Measurements from ENCODE around the gene AK5. TPM values are rescaled to one million over a fixed set of nuclear protein-coding genes. Genes with fewer than 3 reads are reported as not detected.

AK5 gene
- total and polyA plus RNA-seq, 11 donors = 0.14 to 0.91 (median 0.40) TPM; not detected in 2

DNA sequence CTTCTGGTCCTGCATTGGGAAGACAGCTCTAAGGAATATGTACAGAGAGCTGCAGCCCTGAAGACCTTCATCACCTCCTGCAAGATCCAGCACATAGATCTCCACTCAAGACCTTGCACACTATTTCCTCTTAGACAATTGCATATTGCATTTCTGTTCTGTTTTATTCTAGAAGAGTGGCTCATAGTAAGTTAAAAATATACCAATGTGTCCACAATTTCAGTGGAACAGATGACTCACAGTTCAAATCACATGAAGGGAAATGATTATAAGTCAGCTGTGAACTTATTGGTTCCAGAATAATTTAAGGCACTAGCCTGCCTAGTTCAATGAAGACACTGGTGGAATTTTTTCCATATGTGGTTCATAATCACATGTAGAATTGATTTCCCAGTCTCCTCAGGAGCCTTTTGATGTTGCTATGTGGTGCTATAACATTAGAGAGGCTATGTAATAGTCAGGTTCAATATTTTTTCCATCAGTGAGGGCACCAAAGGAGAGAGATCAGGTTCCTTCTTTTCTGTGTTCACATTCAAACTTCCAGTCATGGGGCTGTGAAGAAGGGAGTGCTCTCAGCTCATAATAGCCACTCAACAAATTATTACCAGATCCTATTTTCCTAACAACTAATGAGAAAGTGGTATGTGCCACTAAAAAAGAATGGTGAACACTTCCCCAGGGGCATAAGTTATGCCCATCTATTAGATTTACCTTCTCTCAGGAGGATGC, 9.8 kb upstream of the AK5 start:
- Histone ChIP-seq H3K36me3 (no peaks in the 10 kb centered on the region), H3K4me3 (no peak overlapping the region), H3K27me3 (peaks cover 0 to 12% (median 0%) of the 10 kb centered on the region in 9 donors), H3K4me1 (no peaks in the 10 kb centered on the region), H3K27ac (no peak overlapping the region), H3K9me3 (no peaks in the 10 kb centered on the region)
- ATAC-seq (no peak), DNase-seq (no peak)
- intact Hi-C loops (cut with DNase I) = no loop called here
- no peak for TF ChIP-seq POLR2A (IDR thresholded peaks at IDR 0.05)
- TF ChIP-seq, protein P1, sequence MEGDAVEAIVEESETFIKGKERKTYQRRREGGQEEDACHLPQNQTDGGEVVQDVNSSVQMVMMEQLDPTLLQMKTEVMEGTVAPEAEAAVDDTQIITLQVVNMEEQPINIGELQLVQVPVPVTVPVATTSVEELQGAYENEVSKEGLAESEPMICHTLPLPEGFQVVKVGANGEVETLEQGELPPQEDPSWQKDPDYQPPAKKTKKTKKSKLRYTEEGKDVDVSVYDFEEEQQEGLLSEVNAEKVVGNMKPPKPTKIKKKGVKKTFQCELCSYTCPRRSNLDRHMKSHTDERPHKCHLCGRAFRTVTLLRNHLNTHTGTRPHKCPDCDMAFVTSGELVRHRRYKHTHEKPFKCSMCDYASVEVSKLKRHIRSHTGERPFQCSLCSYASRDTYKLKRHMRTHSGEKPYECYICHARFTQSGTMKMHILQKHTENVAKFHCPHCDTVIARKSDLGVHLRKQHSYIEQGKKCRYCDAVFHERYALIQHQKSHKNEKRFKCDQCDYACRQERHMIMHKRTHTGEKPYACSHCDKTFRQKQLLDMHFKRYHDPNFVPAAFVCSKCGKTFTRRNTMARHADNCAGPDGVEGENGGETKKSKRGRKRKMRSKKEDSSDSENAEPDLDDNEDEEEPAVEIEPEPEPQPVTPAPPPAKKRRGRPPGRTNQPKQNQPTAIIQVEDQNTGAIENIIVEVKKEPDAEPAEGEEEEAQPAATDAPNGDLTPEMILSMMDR (IDR thresholded peaks at IDR 0.05) = no peak

DNA sequence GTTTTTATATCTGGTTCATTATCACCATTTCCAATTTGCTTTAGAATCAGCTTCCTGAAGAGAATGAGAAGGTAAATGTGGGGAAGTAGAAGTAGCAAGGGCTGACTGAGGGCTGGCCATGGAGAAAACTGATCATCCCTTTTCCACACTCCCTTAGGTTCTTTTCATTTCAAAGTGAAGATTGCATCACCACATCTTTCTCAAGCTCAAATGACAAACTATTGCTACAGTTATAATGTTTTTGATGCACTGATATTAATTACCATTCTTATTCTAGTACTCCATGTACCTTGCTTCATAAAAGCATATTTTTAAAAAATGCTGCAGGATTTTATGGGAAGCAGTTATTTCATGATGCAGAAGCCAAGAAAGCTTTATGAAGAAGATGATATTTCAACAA, 7.9 kb upstream of the AK5 start:
- DNase-seq (no peak), ATAC-seq (no peak)
- no peaks in the 10 kb centered on the region for H3K9me3 ChIP-seq
- no peaks in the 10 kb centered on the region for H3K4me1 ChIP-seq
- no peak overlapping the region for H3K4me3 ChIP-seq
- H3K27ac ChIP-seq = no peak overlapping the region
- intact Hi-C loops (cut with DNase I) = no loop called here
- H3K36me3 ChIP-seq = no peaks in the 10 kb centered on the region
- H3K27me3 ChIP-seq = peaks cover 0 to 19% (median 0%) of the 10 kb centered on the region in 9 donors
- no peak for TF ChIP-seq POLR2A (IDR thresholded peaks at IDR 0.05)
- TF ChIP-seq, protein P1 (IDR thresholded peaks at IDR 0.05) = no peak

DNA sequence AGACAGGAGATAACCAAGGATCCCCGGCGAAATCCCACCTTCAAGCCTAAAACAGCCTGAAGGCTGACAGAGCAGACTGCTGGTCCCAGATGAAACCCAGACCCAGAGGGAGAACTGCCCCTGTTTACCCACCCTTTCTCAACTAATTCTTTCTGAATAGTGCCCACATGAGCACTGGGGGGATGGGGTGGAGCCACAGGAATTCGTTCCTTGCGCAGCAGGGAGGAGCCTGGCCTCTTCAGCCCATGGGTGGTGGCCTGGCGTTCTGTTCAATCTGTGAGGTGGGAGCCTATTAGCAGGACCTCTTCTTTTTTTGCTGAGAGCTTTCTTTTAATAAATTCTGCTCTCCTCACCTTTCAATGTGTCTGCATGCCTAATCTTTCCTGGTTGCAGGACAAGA, 6.6 kb upstream of the AK5 start:
- DNase-seq (no peak), ATAC-seq (no peak)
- intact Hi-C loops (cut with DNase I) = no loop called here
- H3K9me3 ChIP-seq = no peaks in the 10 kb centered on the region
- no peak overlapping the region for H3K27ac ChIP-seq
- H3K4me3 ChIP-seq = no peak overlapping the region
- H3K27me3 ChIP-seq = peaks cover 0 to 30% (median 0%) of the 10 kb centered on the region in 9 donors
- 31 to 50% (median 35%) methylated on average over 5 of the region's 5 CpGs for WGBS, 4 donors
- TF ChIP-seq POLR2A (IDR thresholded peaks at IDR 0.05) = no peak
- TF ChIP-seq, protein P1 (IDR thresholded peaks at IDR 0.05) = no peak
- H3K36me3 ChIP-seq = no peaks in the 10 kb centered on the region
- peaks cover 0 to 5% (median 0%) of the 10 kb centered on the region in 12 donors for H3K4me1 ChIP-seq

DNA sequence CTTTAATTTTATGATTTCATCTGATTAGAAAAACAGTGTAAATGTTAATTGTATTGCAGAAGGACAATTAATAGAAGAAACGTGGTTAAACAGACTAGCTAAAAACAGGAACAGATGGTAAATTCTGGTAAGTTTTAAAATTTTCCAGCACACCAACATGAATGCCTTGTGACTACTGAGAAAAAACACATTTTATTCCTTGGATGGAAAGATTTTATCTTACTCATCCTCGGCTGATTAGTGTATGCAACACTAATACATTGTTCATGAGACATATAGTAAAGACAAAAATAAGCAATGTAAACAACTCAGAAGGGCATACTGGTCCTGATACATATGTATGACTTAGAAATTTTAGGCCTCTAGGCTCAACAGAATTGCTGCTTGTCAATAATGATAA, 4.9 kb upstream of the AK5 start:
- TF ChIP-seq, protein P1 (IDR thresholded peaks at IDR 0.05) = no peak
- no peak for TF ChIP-seq POLR2A (IDR thresholded peaks at IDR 0.05)
- intact Hi-C loops (cut with DNase I) = no loop called here
- H3K27me3 ChIP-seq = peaks cover 0 to 48% (median 9%) of the 10 kb centered on the region in 9 donors
- H3K4me1 ChIP-seq = peaks cover 0 to 14% (median 0%) of the 10 kb centered on the region in 12 donors
- H3K4me3 ChIP-seq = no peak overlapping the region
- H3K27ac ChIP-seq = no peak overlapping the region
- no peak for ATAC-seq
- 58 to 65% (median 62%) methylated on average over 2 of the region's 2 CpGs for WGBS, 4 donors
- DNase-seq = no peak
- H3K36me3 ChIP-seq = no peaks in the 10 kb centered on the region
- no peaks in the 10 kb centered on the region for H3K9me3 ChIP-seq
